HG02623 (cell line): ENCODE data around the gene CDH23.

Experiments used
- ATAC-seq: cut with Tn5 transposase; IDR thresholded peaks from one replicate; pipeline ENCODE4 v1.9.1; 2021; ENCODE audit warnings: moderate library complexity; ENCODE audit not compliant: unreplicated experiment

Gene CDH23

GRCh38 chr10:71419002-71419540 lies 22.4 kb downstream of the CDH23 start:
- no peak for ATAC-seq

GRCh38 chr10:71419750-71420149 lies 23.0 kb downstream of the CDH23 start:
- no peak for ATAC-seq

GRCh38 chr10:71421075-71421434 lies 24.3 kb downstream of the CDH23 start:
- ATAC-seq, result no peak

- no peak for ATAC-seq
Observed at GRCh38 chr10:71423250-71423649, 26.5 kb downstream of the CDH23 start.

GRCh38 chr10:71423901-71424300 lies 27.2 kb downstream of the CDH23 start:
- ATAC-seq, result no peak

GRCh38 chr10:71424496-71425194 lies 27.9 kb downstream of the CDH23 start:
- ATAC-seq, result no peak

- no peak for ATAC-seq
Observed at GRCh38 chr10:71426058-71426605, 29.4 kb downstream of the CDH23 start.

GRCh38 chr10:71427246-71427645 lies 30.5 kb downstream of the CDH23 start:
- ATAC-seq, result no peak

- ATAC-seq, result no peak
Observed at GRCh38 chr10:71429304-71429703, 32.6 kb downstream of the CDH23 start.

- ATAC-seq, result no peak
Observed at GRCh38 chr10:71429929-71430328, 33.2 kb downstream of the CDH23 start.

- no peak for ATAC-seq
Observed at GRCh38 chr10:71431239-71432100, 34.8 kb downstream of the CDH23 start.

- no peak for ATAC-seq
Observed at GRCh38 chr10:71432101-71432905, 35.6 kb downstream of the CDH23 start.

GRCh38 chr10:71432956-71433767 lies 36.4 kb downstream of the CDH23 start:
- ATAC-seq, result no peak

- no peak for ATAC-seq
Observed at GRCh38 chr10:71433768-71434744, 37.3 kb downstream of the CDH23 start.

GRCh38 chr10:71434760-71435394 lies 38.2 kb downstream of the CDH23 start:
- no peak for ATAC-seq

- no peak for ATAC-seq
Observed at GRCh38 chr10:71435571-71436267, 39.0 kb downstream of the CDH23 start.

GRCh38 chr10:71436268-71437125 lies 39.8 kb downstream of the CDH23 start:
- no peak for ATAC-seq
